Measurements from ENCODE around the gene IRAK1. TPM values are rescaled to one million over a fixed set of nuclear protein-coding genes. Genes with fewer than 3 reads are reported as not detected.

Gene IRAK1
- total RNA-seq: 10 to 100 TPM; 61.1 to 73.9 TPM
- polyA plus RNA-seq (2013, experiment 1 of 2): 41.3 TPM
- polyA plus RNA-seq (2013, experiment 2 of 2): 36.5 TPM
- long read RNA-seq, experiment 1, partial matches to known transcripts: 11 of 21 reads
- long read RNA-seq, experiment 1, other reads (novel, unspliced or antisense): 7 of 21 reads
- long read RNA-seq, experiment 2, transcript IRAK1-203 (14 exons, 3,666 nt): major isoform, 72 of 121 reads
- long read RNA-seq, experiment 2, transcript IRAK1-204 (14 exons, 2,049 nt): minor isoform, 8 of 121 reads
- long read RNA-seq, experiment 2, partial matches to known transcripts: 23 of 121 reads
- long read RNA-seq, experiment 2, other reads (novel, unspliced or antisense): 16 of 121 reads
- long read RNA-seq, experiment 3, transcript IRAK1-203 (14 exons, 3,666 nt): major isoform, 5 of 31 reads
- long read RNA-seq, experiment 3, partial matches to known transcripts: 15 of 31 reads
- long read RNA-seq, experiment 3, other reads (novel, unspliced or antisense): 10 of 31 reads
- long read RNA-seq, experiment 4, partial matches to known transcripts: 0 of 7 reads
- long read RNA-seq, experiment 4, other reads (novel, unspliced or antisense): 7 of 7 reads

- Histone ChIP-seq H3K9ac (ENCODE audit: extremely low read depth, low read length, poor library complexity, severe bottlenecking) (peak within 1 kb of the TSS; percentile 38), H3K36me3 (ENCODE audit: control insufficient read depth, insufficient read depth, low read length) (no peaks in the 10 kb centered on the region), H3K4me3 (ENCODE audit: low read length) (no peak within 1 kb of the TSS), H3K4me1 (ENCODE audit: control insufficient read depth, insufficient read depth, low read length) (no peaks in the 10 kb centered on the region), H3K9me3 (ENCODE audit: control insufficient read depth, low read length) (no peaks in the 10 kb centered on the region), H3K27me3 (ENCODE audit: control insufficient read depth, insufficient read depth, low read length, poor library complexity, severe bottlenecking) (no peaks in the 10 kb centered on the region), H3K27ac (ENCODE audit: low read depth, low read length) (no peak within 1 kb of the TSS)
- peak; percentile 70 for DNase-seq
- H3K27me3 Mint-ChIP-seq (ENCODE audit: insufficient read depth): peaks cover 3% of the 10 kb centered on the region
- TF ChIP-seq CTCF (conservative IDR thresholded peaks at IDR 0.05): no peak
- H3K4me3 Mint-ChIP-seq: peak within 1 kb of the TSS; percentile 64
- WGBS, 2 experiments (ENCODE audit: insufficient coverage in 1 of 2, insufficient read length in 1 of 2): 20 to 25% methylated on average over 1 to 99 of the region's 99 CpGs
- H3K27ac Mint-ChIP-seq: peak within 1 kb of the TSS; percentile 82
- H3K9me3 Mint-ChIP-seq: peaks cover 64% of the 10 kb centered on the region
- H3K4me1 Mint-ChIP-seq: peaks cover 18% of the 10 kb centered on the region
- H3K36me3 Mint-ChIP-seq (ENCODE audit: low read depth): peaks cover 11% of the 10 kb centered on the region
These were observed at the start of gene IRAK1 for GRCh38 chrX:154019633-154020528. IRAK1 (minus strand) TSS chrX:154019902; CDS start chrX:154019812, 90 bp downstream.

GRCh38 chrX:154068560-154068959 is 48.9 kb upstream of the IRAK1 start:
- Mint-ChIP-seq H3K4me1 (no peaks in the 10 kb centered on the region), H3K36me3 (ENCODE audit: low read depth) (peaks cover 4% of the 10 kb centered on the region), H3K9me3 (peaks cover 39% of the 10 kb centered on the region), H3K27ac (no peak overlapping the region), H3K4me3 (no peak overlapping the region), H3K27me3 (ENCODE audit: insufficient read depth) (no peaks in the 10 kb centered on the region)
- H3K9me3 ChIP-seq (ENCODE audit: control insufficient read depth, low read length): no peaks in the 10 kb centered on the region
- H3K4me3 ChIP-seq (ENCODE audit: low read length): no peak overlapping the region
- H3K4me1 ChIP-seq (ENCODE audit: control insufficient read depth, insufficient read depth, low read length): no peaks in the 10 kb centered on the region
- H3K36me3 ChIP-seq (ENCODE audit: control insufficient read depth, insufficient read depth, low read length): no peaks in the 10 kb centered on the region
- H3K27me3 ChIP-seq (ENCODE audit: control insufficient read depth, insufficient read depth, low read length, poor library complexity, severe bottlenecking): no peaks in the 10 kb centered on the region
- 100% methylated on average over 1 of the region's 3 CpGs for WGBS, 2 experiments (ENCODE audit: insufficient coverage in 1 of 2, insufficient read length in 1 of 2)
- no peak for DNase-seq
- no peak overlapping the region for H3K9ac ChIP-seq (ENCODE audit: extremely low read depth, low read length, poor library complexity, severe bottlenecking)
- no peak for TF ChIP-seq CTCF (conservative IDR thresholded peaks at IDR 0.05)
- no peak overlapping the region for H3K27ac ChIP-seq (ENCODE audit: low read depth, low read length)
